ENCODE measurements around the gene SEMA6B.

DNA sequence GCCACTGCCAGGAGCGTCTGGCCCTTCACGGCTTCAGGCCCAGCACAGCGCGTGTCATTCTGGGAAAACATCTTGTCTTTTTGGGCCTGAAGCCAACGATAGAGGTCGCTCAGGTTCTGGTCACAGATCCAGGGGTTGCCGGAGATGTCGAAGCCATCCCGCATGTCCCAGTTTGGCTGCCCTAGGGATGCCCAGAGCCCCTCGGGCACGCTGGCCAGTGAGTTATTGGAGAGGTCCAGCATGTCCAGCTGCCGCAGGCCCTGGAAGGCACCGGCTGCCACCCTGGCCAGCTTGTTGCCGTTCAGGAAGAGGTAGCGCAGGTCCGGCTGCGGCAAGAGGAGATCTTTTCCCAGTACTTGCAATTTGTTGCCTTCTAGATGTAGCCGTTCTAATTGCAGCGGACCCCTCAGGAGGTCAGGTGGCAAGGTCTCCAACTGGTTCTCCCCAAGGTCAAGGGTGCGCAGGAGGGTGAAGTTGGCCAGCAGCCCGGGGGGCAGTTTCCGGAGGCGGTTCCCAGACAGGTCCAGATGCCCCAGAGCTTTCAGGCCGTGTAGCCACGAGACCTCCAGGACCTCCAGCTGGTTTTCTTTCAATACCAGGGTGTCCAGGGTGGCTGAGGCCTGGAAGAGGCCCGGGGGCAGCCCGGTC, 21.4 kb downstream of the SEMA6B start:
- TF ChIP-seq POLR2A (IDR thresholded peaks at IDR 0.05; ENCODE audit: low read depth, low read length) (no peak), POLR2AphosphoS5 (IDR thresholded peaks at IDR 0.05; ENCODE audit: low read depth, low read length) (no peak), TAF1 (IDR thresholded peaks at IDR 0.05; ENCODE audit: low read depth, low read length) (no peak), SPI1 (IDR thresholded peaks at IDR 0.05; ENCODE audit: low read depth, low read length) (no peak)
